Stimulated activated naive CD8-positive, alpha-beta T cell treated with anti-CD3 and anti-CD28 coated beads, Interleukin-15, Interleukin-2, amounts not matched to agents 100 U/mL and 50 U/mL, for 24 hours (primary cell): Measurements from ENCODE around the gene GLB1L.
"Not testable (repeated sequence)": the region's sequence is repeated elsewhere in the genome, so short reads cannot be mapped to it uniquely, and the experiment has no call there.

ENCODE experiments used
- ATAC-seq: fragments of 150-1000 bp; cut with Tn5 transposase; one replicate; pipeline ENCODE4 v1.10.0; 2021
- DNase-seq: peaks from one replicate; pipeline ENCODE4 v3.0.0; 2021

Gene GLB1L

GRCh38 chr2:219245148-219245898 is at the start of gene GLB1L, which contains the start of gene STK16:
GLB1L (minus strand) TSS chr2:219245444; CDS start chr2:219243573, 1,871 bp downstream.
STK16 (plus strand) TSS chr2:219245479; CDS start chr2:219246000, 521 bp downstream.
- ATAC-seq = peak; percentile 60
- peak; percentile 95 for DNase-seq

DNA sequence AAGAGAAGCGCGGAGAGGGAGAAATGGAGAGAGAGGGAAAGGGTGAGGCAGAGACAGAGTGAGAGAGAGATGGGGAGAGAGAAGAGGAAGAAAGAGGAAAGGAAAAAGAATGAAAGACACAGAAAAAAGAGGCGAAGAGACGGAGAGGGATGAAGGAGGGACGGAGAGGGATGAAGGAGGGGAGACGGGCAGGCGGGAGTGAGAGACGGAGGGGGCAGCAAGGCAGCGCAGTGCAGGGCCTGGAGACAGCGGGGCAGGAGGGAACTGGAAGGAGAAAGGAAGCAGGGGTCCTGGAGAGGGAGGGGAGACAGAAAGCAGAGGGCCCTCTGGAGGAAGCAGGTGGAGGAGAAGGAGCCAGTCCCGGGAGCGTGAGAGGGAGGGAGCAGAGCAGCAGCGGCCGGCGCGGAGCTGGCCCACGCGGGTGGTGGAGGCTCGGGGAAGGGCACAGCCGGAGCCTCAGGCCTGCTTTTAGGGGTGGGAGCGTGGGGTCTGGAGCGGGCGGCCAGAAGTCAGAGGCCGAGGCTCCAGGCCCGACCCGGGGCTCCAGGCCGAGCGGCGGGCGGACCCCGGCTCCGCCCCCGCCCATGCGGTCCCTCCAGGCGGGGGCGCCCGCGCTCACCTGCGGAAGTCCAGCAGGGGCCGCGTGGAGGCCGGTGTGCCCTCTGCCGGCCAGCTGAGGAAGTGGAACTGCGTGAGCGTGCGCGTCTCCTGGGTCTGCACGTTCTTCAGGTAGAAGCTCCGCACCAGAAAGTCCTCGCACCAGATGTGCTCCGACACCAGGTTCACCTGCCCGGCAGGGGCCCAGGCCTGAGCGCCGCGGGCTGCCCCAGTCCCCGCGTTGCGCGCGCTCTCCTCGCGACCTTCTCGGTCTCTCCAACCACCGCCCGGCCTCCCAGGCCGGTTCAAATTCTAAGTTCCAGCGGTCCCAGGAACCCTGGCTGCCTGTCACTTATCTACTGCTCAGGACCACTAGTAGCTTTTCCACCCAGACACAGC is 49.4 kb upstream of the GLB1L start:
- peak; percentile 92 for DNase-seq

GRCh38 chr2:219293736-219294231 is 48.5 kb upstream of the GLB1L start:
- no peak for ATAC-seq

More for the DNA sequence above, 49.4 kb upstream of the GLB1L start:
- ATAC-seq = peak; percentile 84

DNA sequence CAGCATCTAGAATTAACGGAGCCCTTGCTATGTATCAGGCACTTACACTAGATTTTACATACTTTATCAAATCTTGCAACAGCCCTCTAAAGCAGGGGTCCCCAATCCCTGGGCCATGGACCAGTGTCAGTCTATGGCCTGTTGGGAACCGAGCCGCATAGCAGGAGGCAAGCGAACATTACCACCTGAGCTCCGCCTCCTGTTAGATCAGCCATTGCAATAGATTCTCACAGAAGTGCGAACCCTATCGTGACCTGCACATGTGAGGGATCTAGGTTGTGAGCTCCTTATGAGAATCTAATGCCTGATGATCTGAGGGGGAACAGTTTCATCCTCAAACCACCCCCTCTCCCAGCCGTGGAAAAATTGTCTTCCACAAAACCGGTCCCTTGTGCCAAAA is 47.4 kb upstream of the GLB1L start:
- peak; percentile 1 for DNase-seq
- ATAC-seq = no peak

More at GRCh38 chr2:219293736-219294231, 48.5 kb upstream of the GLB1L start:
- DNase-seq = no peak

GRCh38 chr2:219291910-219292490 is 46.8 kb upstream of the GLB1L start:
- ATAC-seq = no peak
- no peak for DNase-seq

DNA sequence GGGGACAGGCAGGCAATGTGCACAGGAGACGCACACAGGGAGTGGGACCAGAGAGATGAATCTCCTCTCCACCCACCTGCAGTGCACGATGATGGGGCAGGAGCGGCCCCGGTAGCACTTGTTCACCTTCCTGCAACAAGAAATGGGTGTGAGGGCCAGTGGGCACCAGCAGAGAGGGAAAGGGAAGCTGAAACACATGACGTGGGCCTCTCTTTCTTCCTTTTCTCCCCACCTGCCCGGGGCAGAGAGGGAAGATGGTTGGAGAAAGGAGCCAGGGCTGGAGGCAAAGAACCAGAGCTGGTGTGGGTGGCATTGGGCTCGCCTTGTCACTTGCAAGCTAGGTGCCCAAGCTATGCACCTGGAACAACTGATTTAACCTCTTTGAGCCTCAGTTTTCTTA is 46.1 kb upstream of the GLB1L start:
- DNase-seq = no peak
- ATAC-seq = no peak

- no peak for ATAC-seq
- DNase-seq = peak; percentile 1
Measured at GRCh38 chr2:219290381-219291171, 45.3 kb upstream of the GLB1L start.

- ATAC-seq (no peak), DNase-seq (peak; percentile 3)
Measured at GRCh38 chr2:219289537-219290361, 44.5 kb upstream of the GLB1L start.

DNA sequence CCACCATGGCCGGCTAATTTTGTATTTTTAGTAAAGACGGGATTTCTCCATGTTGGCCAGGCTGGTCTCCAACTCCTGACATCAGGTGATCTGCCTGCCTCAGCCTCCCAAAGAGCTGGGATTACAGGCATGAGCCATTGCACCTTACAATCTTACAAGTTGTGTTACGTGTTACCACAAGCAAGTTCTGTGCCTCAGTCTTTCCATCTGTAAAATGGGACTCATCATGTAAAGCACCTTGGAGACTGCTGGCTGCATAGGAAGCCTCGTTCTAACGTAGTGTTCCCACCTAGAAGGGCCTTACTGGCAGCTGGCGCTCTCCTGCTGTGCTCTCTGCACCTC is 43.9 kb upstream of the GLB1L start:
- ATAC-seq (no peak), DNase-seq (no peak)

- ATAC-seq (no peak), DNase-seq (no peak)
Measured at GRCh38 chr2:219287580-219288265, 42.5 kb upstream of the GLB1L start.

DNA sequence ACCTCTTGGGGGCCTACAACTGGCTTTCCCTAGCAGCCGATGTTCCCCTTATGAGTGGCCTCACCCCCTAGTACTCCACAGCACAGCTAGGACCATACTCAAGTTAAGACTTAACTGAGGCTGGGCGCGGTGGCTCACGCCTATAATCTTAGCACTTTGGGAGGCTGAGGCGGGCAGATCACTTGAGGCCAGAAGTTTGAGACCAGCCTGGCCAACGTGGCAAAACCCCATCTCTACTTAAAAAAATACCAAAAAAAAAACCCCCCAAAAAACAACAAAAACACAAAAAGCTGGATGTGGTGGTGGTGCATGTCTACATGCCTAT is 41.8 kb upstream of the GLB1L start:
- not testable (repeated sequence) for ATAC-seq

DNA sequence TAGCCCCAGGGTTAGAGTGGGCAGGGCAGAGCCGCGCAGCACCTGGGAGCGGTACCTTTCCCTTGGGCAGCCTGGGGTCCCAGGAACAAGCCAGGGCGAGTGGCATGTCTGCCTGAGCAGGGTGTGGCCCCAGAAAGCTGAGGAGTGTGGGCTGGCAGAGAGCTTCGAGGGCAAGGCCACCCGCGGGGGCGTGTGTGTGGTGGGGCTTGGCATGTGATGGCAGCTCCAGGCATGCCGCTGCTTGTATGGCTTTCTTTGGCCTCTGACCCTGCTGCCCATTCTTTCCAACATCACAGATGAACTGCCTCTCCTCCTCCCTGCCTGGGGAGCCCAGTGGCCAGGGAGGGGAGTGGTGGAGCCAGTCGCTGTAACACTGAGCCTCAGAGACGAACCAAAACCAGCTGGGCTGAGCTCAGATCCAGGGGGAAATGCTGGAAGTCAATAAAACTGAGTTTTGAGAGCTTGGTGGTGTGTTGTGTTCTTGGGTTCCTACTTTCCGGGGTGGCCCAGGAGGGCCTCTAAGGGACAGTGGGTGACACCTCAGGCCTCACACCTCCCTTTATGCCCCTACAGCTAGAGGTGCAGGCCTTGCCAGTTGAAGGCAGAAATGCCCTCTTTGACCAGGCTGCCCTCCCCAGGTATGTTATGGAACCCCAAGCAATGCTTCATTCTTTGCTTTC is 41.3 kb upstream of the GLB1L start:
- DNase-seq (no peak), ATAC-seq (no peak)

More for the DNA sequence above, 41.8 kb upstream of the GLB1L start:
- DNase-seq = not testable (repeated sequence)

DNA sequence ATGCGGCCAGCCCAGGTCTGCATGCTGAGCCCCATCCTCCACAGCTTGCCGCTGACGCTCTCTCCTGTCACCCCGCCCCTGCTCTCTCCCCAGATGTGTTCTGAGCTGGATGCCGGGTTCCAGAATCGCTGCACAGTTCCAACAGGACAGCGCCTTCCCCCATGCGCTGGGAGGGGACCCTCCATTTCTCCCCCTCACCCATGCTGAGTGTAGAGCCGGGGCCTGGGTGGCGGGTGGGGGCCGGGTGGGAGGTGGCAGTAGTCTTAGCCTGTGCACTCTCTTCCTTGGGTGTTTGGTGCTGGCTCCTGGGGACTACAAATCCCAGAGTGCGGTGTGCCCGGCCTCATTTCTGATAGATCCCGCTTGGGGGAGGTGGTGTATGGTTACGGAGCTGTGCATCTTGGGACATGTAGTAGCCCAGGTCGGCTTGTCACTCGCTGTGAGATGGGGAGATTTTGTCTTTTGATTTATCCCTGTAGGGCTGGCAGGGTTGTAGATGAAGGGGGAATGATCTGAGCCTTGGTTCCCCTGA is 40.7 kb upstream of the GLB1L start:
- no peak for ATAC-seq

GRCh38 chr2:219285373-219285735 is 40.1 kb upstream of the GLB1L start:
- ATAC-seq = no peak
- DNase-seq = no peak

More for the DNA sequence above, 40.7 kb upstream of the GLB1L start:
- DNase-seq = no peak

GRCh38 chr2:219284501-219285372 is 39.5 kb upstream of the GLB1L start:
- ATAC-seq (no peak), DNase-seq (no peak)

- no peak for DNase-seq
- no peak for ATAC-seq
Measured at GRCh38 chr2:219282943-219283581, 37.8 kb upstream of the GLB1L start.

- no peak for ATAC-seq
- DNase-seq = no peak
Measured at GRCh38 chr2:219282375-219282774, 37.1 kb upstream of the GLB1L start.

DNA sequence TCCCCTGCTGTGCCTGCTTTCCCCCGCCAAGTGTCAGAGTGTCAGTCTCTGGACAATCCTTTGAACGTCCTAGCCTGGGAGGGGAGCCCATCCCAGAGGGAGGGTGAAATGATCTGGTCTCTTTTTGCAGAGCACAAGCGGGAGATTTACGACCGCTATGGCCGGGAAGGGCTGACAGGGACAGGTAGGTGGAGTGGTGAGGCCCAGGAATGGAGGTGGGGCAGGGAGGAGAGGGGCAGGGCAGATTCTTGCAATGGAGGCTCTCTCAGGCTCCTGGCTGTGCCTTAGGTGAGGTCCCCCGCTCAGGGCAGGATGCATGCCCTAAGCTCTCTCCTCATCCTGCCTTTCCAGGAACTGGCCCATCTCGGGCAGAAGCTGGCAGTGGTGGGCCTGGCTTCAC is 36.3 kb upstream of the GLB1L start:
- ATAC-seq = no peak
- no peak for DNase-seq
